Hepatocyte (in vitro differentiated cells): ENCODE measurements around the gene HNRNPUL1. TPM values are rescaled to one million over a fixed set of nuclear protein-coding genes. Genes with fewer than 3 reads are reported as not detected.

Experiments
- DNase-seq: peaks from one replicate; pipeline ENCODE4 v3.0.0-alpha.2; 2016; ENCODE audit warnings: low spot score
- H2AFZ ChIP-seq: fragments of 200-600 bp; sonication (generic); 2 replicates; pipeline ENCODE4 v1.6.0; 2016; ENCODE audit warnings: antibody characterized with exemption, mild to moderate bottlenecking
- H3K27ac ChIP-seq: fragments of 200-600 bp; sonication (generic); 2 replicates; pipeline ENCODE4 v1.5.1; 2016; ENCODE audit warnings: mild to moderate bottlenecking
- H3K27me3 ChIP-seq: fragments of 200-600 bp; sonication (generic); 2 replicates; pipeline ENCODE4 v1.6.1; 2016
- H3K36me3 ChIP-seq: fragments of 200-600 bp; sonication (generic); replicated peaks from 2 replicates; pipeline ENCODE4 v1.5.1; 2016; ENCODE audit warnings: low read depth; ENCODE audit not compliant: insufficient read depth
- H3K4me1 ChIP-seq: fragments of 200-600 bp; sonication (generic); 2 replicates; pipeline ENCODE4 v1.5.1; 2016; ENCODE audit warnings: mild to moderate bottlenecking, moderate library complexity; ENCODE audit not compliant: insufficient read depth
- H3K4me2 ChIP-seq: fragments of 200-600 bp; sonication (generic); 2 replicates; pipeline ENCODE4 v1.6.0; 2016
- H3K4me3 ChIP-seq: fragments of 200-600 bp; sonication (generic); 2 replicates; pipeline ENCODE4 v1.5.1; 2016; ENCODE audit warnings: mild to moderate bottlenecking
- H3K79me2 ChIP-seq: fragments of 200-600 bp; sonication (generic); 2 replicates; pipeline ENCODE4 v1.6.0; 2017; ENCODE audit warnings: mild to moderate bottlenecking
- H3K9me2 ChIP-seq: fragments of 200-600 bp; sonication (generic); replicated peaks from 2 replicates; pipeline ENCODE4 v1.6.0; 2017; ENCODE audit warnings: mild to moderate bottlenecking; ENCODE audit not compliant: insufficient read depth
- H3K9me3 ChIP-seq: fragments of 200-600 bp; sonication (generic); 2 replicates; pipeline ENCODE4 v1.5.1; 2016; ENCODE audit warnings: low read depth, mild to moderate bottlenecking
- H4K20me1 ChIP-seq: fragments of 200-600 bp; sonication (generic); 2 replicates; pipeline ENCODE4 v1.6.0; 2016; ENCODE audit warnings: mild to moderate bottlenecking; ENCODE audit not compliant: insufficient read depth, poor library complexity, severe bottlenecking
- EZH2 ChIP-seq: fragments of 200-600 bp; sonication (generic); IDR thresholded peaks from 2 replicates; pipeline ENCODE4 v1.6.1; 2016; ENCODE audit warnings: antibody characterized with exemption, mild to moderate bottlenecking, borderline replicate concordance
- EZH2phosphoT487 ChIP-seq: fragments of 200-600 bp; sonication (generic); IDR thresholded peaks from one replicate; pipeline ENCODE4 v1.6.1; 2018; ENCODE audit warnings: antibody characterized with exemption, mild to moderate bottlenecking, low read depth, moderate library complexity; ENCODE audit not compliant: unreplicated experiment, severe bottlenecking
- WGBS: methylation state at CpG from one replicate; pipeline ENCODE4 v1.1.6; 2016; ENCODE audit warnings: low lambda C conversion rate; ENCODE audit errors: missing lambda C conversion rate; 5-methylcytosine and 5-hydroxymethylcytosine counted together
- polyA plus RNA-seq: library from polyadenylated mRNA; unstranded; fragments of >200 nt; fragmentation: Nextera tagmentation; extraction: Ambion mirVana; gene quantifications from 2 replicates; pipeline ENCODE4 v1.2.1, GENCODE V29; 2016
- total RNA-seq: library from RNA; depleted of rRNA; stranded (reverse); fragments of >200 nt; gene quantifications from 2 replicates; pipeline ENCODE4 v1.2.3, GENCODE V29; 2014
- TF ChIP-seq, protein P1 (sequence below): fragments of 200-600 bp; sonication (generic); IDR thresholded peaks from 2 replicates; pipeline ENCODE4 v1.5.1; 2016; ENCODE audit warnings: antibody characterized with exemption, mild to moderate bottlenecking; ENCODE audit not compliant: poor library complexity

HNRNPUL1 gene
- total and polyA plus RNA-seq, 2 experiments from 2014 or later, result 98.5 to 115 TPM

DNA sequence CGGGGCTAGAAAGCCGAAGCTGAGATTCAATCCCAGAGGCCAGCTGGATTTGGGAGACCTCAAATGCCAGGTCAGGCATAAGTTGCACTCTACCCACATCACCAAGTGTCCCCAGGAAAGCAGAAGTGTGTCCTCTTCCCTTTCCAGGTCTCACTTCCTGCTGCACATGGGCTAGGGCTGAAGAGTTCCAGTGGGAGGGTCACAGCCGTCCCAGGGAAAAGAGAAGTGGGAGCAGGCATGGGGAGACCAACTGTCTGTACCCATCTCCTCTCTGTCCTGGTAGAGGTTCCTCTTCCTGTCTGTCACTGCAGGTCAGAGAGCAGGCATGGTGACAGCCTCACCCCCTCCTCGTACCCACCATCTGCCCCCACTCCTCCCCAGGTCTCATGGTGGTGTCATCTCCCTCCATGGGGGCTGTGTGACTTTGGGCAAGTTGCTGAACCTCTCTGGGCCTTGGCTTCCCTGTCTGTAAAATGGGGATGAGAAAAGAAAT lies 30.4 kb upstream of the HNRNPUL1 start:
- TF ChIP-seq EZH2phosphoT487, result no peak
- no peak for TF ChIP-seq EZH2
- TF ChIP-seq, protein P1, sequence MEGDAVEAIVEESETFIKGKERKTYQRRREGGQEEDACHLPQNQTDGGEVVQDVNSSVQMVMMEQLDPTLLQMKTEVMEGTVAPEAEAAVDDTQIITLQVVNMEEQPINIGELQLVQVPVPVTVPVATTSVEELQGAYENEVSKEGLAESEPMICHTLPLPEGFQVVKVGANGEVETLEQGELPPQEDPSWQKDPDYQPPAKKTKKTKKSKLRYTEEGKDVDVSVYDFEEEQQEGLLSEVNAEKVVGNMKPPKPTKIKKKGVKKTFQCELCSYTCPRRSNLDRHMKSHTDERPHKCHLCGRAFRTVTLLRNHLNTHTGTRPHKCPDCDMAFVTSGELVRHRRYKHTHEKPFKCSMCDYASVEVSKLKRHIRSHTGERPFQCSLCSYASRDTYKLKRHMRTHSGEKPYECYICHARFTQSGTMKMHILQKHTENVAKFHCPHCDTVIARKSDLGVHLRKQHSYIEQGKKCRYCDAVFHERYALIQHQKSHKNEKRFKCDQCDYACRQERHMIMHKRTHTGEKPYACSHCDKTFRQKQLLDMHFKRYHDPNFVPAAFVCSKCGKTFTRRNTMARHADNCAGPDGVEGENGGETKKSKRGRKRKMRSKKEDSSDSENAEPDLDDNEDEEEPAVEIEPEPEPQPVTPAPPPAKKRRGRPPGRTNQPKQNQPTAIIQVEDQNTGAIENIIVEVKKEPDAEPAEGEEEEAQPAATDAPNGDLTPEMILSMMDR, result no peak
- Histone ChIP-seq H3K4me2 (no peak overlapping the region), H3K79me2 (no peaks in the 10 kb centered on the region), H3K27ac (no peak overlapping the region), H3K36me3 (no peaks in the 10 kb centered on the region), H3K9me2 (no peaks in the 10 kb centered on the region), H3K27me3 (no peaks in the 10 kb centered on the region), H4K20me1 (no peaks in the 10 kb centered on the region), H3K9me3 (no peaks in the 10 kb centered on the region), H3K4me1 (no peaks in the 10 kb centered on the region), H3K4me3 (no peak overlapping the region), H2AFZ (no peak overlapping the region)
- WGBS, result 86% methylated on average over 4 of the region's 4 CpGs
- no peak for DNase-seq

DNA sequence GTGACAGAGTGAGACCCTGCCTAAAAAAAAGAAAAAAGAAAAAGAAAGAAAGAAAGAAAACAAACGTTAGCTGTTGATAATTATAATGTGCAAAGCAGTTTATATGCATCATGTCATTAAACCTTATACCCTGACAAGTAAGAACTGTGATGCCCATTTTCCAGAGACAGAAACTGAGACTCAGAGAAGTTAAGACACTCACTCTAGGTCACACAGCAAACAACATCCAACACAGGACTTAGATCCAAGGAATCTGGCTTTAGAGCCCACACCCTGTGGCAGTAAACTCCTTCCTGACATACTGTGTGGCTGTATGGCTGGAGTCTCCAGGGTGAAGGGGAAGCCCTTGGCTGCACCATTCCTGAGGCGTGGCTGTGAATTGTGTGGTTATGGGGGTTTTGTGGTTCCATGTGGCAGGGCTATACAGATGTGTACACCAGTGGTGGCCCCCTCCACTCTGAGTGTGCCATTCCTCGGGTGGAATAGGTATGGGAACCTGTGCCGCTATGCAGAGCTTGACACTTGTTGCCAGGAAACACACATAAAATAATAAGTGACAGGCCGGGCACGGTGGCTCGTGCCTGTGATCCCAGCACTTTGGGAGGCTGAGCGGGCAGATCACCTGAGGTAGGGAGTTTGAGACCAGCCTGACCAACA lies 29.5 kb upstream of the HNRNPUL1 start:
- H3K4me2 ChIP-seq, result no peak overlapping the region
- H3K9me3 ChIP-seq, result no peaks in the 10 kb centered on the region
- H3K27ac ChIP-seq, result no peak overlapping the region
- no peaks in the 10 kb centered on the region for H3K36me3 ChIP-seq
- 92% methylated on average over 8 of the region's 8 CpGs for WGBS
- H3K9me2 ChIP-seq, result no peaks in the 10 kb centered on the region
- no peak for DNase-seq
- H4K20me1 ChIP-seq, result no peaks in the 10 kb centered on the region
- no peak overlapping the region for H2AFZ ChIP-seq
- H3K4me1 ChIP-seq, result no peaks in the 10 kb centered on the region
- no peaks in the 10 kb centered on the region for H3K79me2 ChIP-seq
- TF ChIP-seq EZH2phosphoT487 (no peak), EZH2 (no peak)
- TF ChIP-seq, protein P1, result no peak
- H3K27me3 ChIP-seq, result no peaks in the 10 kb centered on the region
- H3K4me3 ChIP-seq, result no peak overlapping the region

DNA sequence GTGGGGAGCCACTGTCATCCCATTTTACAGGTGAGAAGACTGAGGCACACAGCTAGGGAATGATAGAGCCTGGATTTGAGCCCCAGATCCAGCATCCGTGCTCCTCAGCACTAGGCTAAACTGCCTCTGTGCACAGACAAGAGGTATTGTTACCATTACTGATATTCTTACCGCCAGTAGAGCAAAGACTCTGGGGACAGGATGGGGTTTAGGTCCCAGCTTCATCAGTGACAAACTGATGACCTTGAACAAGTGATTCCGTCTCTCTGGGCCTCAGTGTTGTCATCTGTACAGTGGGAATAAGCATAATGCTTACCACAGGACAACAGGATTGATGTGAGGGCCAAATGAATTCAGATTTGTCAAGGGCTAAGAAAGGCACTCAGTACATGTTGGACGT lies 28.7 kb upstream of the HNRNPUL1 start:
- H3K79me2 ChIP-seq, result no peaks in the 10 kb centered on the region
- no peak for TF ChIP-seq EZH2
- TF ChIP-seq, protein P1, result no peak
- TF ChIP-seq EZH2phosphoT487, result no peak
- H3K4me2 ChIP-seq, result no peak overlapping the region
- no peak overlapping the region for H3K4me3 ChIP-seq
- H2AFZ ChIP-seq, result no peak overlapping the region
- no peaks in the 10 kb centered on the region for H3K4me1 ChIP-seq
- no peak overlapping the region for H3K27ac ChIP-seq
- DNase-seq, result no peak
- no peaks in the 10 kb centered on the region for H4K20me1 ChIP-seq
- H3K36me3 ChIP-seq, result no peaks in the 10 kb centered on the region
- 98% methylated on average over 4 of the region's 4 CpGs for WGBS
- no peaks in the 10 kb centered on the region for H3K9me3 ChIP-seq
- H3K9me2 ChIP-seq, result no peaks in the 10 kb centered on the region
- no peaks in the 10 kb centered on the region for H3K27me3 ChIP-seq
